HL-60 (cell line): ENCODE data around the gene VIPR2.

Experiments used
- DNase-seq, 2 experiments: peaks; one replicate each; pipeline ENCODE4 v3.0.0-alpha.2; 2010 to 2020; ENCODE audit warnings: low read depth in 1 of 2, low spot score in 1 of 2
- H3K27ac ChIP-seq: fragments of 250-450 bp; sonication (Bioruptor Pico); replicated peaks from 2 replicates; pipeline ENCODE4 v1.5.1; 2020; ENCODE audit warnings: mild to moderate bottlenecking, moderate library complexity
- H3K27me3 ChIP-seq: fragments of 250-450 bp; sonication (Bioruptor Pico); 2 replicates; pipeline ENCODE4 v1.5.1; 2021; ENCODE audit warnings: mild to moderate bottlenecking, moderate library complexity; ENCODE audit not compliant: insufficient read depth, poor library complexity, severe bottlenecking
- H3K4me3 ChIP-seq: replicated peaks from 2 replicates; pipeline ENCODE4 v1.5.1; 2011; ENCODE audit warnings: mild to moderate bottlenecking, control low read depth, low read length; ENCODE audit not compliant: insufficient read depth
- CTCF ChIP-seq: IDR thresholded peaks from one replicate; pipeline ENCODE4 v1.5.1; 2011; ENCODE audit warnings: low read length, control low read depth, inconsistent platforms; ENCODE audit not compliant: insufficient read depth
- GABPA ChIP-seq: IDR thresholded peaks from 2 replicates; pipeline ENCODE4 v1.6.1; 2012; ENCODE audit warnings: low read depth
- POLR2AphosphoS5 ChIP-seq: IDR thresholded peaks from 2 replicates; pipeline ENCODE4 v1.6.1; 2012; ENCODE audit warnings: low read depth
- REST ChIP-seq: IDR thresholded peaks from 2 replicates; pipeline ENCODE4 v1.6.1; 2012; ENCODE audit warnings: low read depth; ENCODE audit not compliant: insufficient replicate concordance
- SPI1 ChIP-seq: IDR thresholded peaks from 2 replicates; pipeline ENCODE4 v1.6.1; 2012; ENCODE audit warnings: low read depth, mild to moderate bottlenecking, borderline replicate concordance

VIPR2 gene

GRCh38 chr7:159113056-159113455 is 31.6 kb downstream of the VIPR2 start:
- DNase-seq: no peak
- Histone ChIP-seq H3K4me3 (no peak overlapping the region), H3K27me3 (peaks cover 7% of the 10 kb centered on the region), H3K27ac (no peak overlapping the region)
- TF ChIP-seq POLR2AphosphoS5 (no peak), CTCF (no peak), SPI1 (no peak), GABPA (no peak), REST (no peak)

GRCh38 chr7:159112136-159113011 is 32.3 kb downstream of the VIPR2 start:
- peak; percentile 51; the same call in 1 of the 2 replicates for TF ChIP-seq GABPA
- TF ChIP-seq CTCF: no peak
- peak in 1 of 2 experiments; percentile 4 for DNase-seq
- Histone ChIP-seq H3K27me3 (peaks cover 7% of the 10 kb centered on the region), H3K27ac (no peak overlapping the region), H3K4me3 (no peak overlapping the region)

GRCh38 chr7:159109653-159110035 is 35.0 kb downstream of the VIPR2 start:
- no peak for DNase-seq
- H3K27ac ChIP-seq: no peak overlapping the region
- H3K27me3 ChIP-seq: peaks cover 3% of the 10 kb centered on the region
- TF ChIP-seq GABPA (no peak), CTCF (no peak), POLR2AphosphoS5 (no peak), SPI1 (no peak), REST (no peak)
- no peak overlapping the region for H3K4me3 ChIP-seq
